HFFc6 (cell line): ENCODE measurements around the gene ATP2B1. TPM values are rescaled to one million over a fixed set of nuclear protein-coding genes. Genes with fewer than 3 reads are reported as not detected.
A peak's percentile ranks its signal among the peaks of the same experiment; 100 is the strongest.

ENCODE experiments used
- DNase-seq: peaks from one replicate; pipeline ENCODE4 v3.0.0-alpha.2; 2018
- H3K27ac Mint-ChIP-seq: 2 replicates; pipeline ENCODE4 v1.8.0; 2020; ENCODE audit warnings: mild to moderate bottlenecking, mixed read lengths
- H3K27me3 Mint-ChIP-seq: 2 replicates; pipeline ENCODE4 v1.8.0; 2021; ENCODE audit warnings: mild to moderate bottlenecking, moderate library complexity, mixed read lengths; ENCODE audit not compliant: insufficient read depth
- H3K36me3 Mint-ChIP-seq: 2 replicates; pipeline ENCODE4 v1.8.0; 2021; ENCODE audit warnings: low read depth, mixed read lengths
- H3K4me1 Mint-ChIP-seq: 2 replicates; pipeline ENCODE4 v1.8.0; 2020; ENCODE audit warnings: low read depth, mixed read lengths
- H3K4me3 Mint-ChIP-seq: 2 replicates; pipeline ENCODE4 v1.8.0; 2020; ENCODE audit warnings: mild to moderate bottlenecking, moderate library complexity, mixed read lengths
- H3K9me3 Mint-ChIP-seq: 2 replicates; pipeline ENCODE4 v1.8.0; 2020; ENCODE audit warnings: mild to moderate bottlenecking, mixed read lengths
- CTCF ChIP-seq: fragments of 200-600 bp; sonication (generic); IDR thresholded peaks from 2 replicates; pipeline ENCODE4 v1.5.0; 2021; ENCODE audit warnings: antibody characterized with exemption, mild to moderate bottlenecking
- total RNA-seq, 6 experiments: library from RNA; stranded (reverse); fragmentation: NEBNext Ultra II Directional; extraction: Animal tissue kit (Norgen Biotek cat#: 25700); gene quantifications; 2 replicates in 1 of 6; 3 replicates in 5 of 6; pipeline ENCODE4 v1.2.3, GENCODE V29; 2021

The ATP2B1 gene
- total RNA-seq, 6 experiments from 2014 or later: 45.3 to 67.6 (median 53.4) TPM

- no peaks in the 10 kb centered on the region for H3K9me3 Mint-ChIP-seq
- peak; percentile 65 for DNase-seq
- H3K27me3 Mint-ChIP-seq: no peaks in the 10 kb centered on the region
- H3K36me3 Mint-ChIP-seq: no peaks in the 10 kb centered on the region
- TF ChIP-seq CTCF: peak; percentile 94
- no peak overlapping the region for H3K27ac Mint-ChIP-seq
- H3K4me3 Mint-ChIP-seq: no peak overlapping the region
- peaks cover 33% of the 10 kb centered on the region for H3K4me1 Mint-ChIP-seq
Observed at GRCh38 chr12:89542912-89543592, 165.6 kb downstream of the ATP2B1 start.

GRCh38 chr12:89542236-89542635 is 166.4 kb downstream of the ATP2B1 start:
- no peak for DNase-seq
- Mint-ChIP-seq H3K36me3 (no peaks in the 10 kb centered on the region), H3K4me3 (no peak overlapping the region), H3K27me3 (no peaks in the 10 kb centered on the region), H3K9me3 (no peaks in the 10 kb centered on the region), H3K27ac (no peak overlapping the region), H3K4me1 (peaks cover 33% of the 10 kb centered on the region)
- no peak for TF ChIP-seq CTCF

- DNase-seq: no peak
- H3K9me3 Mint-ChIP-seq: no peaks in the 10 kb centered on the region
- TF ChIP-seq CTCF: no peak
- no peak overlapping the region for H3K4me3 Mint-ChIP-seq
- no peaks in the 10 kb centered on the region for H3K36me3 Mint-ChIP-seq
- no peak overlapping the region for H3K27ac Mint-ChIP-seq
- peaks cover 33% of the 10 kb centered on the region for H3K4me1 Mint-ChIP-seq
- H3K27me3 Mint-ChIP-seq: no peaks in the 10 kb centered on the region
Observed at GRCh38 chr12:89540586-89540985, 168.1 kb downstream of the ATP2B1 start.

- Mint-ChIP-seq H3K27ac (no peak overlapping the region), H3K4me3 (no peak overlapping the region)
Observed at GRCh38 chr12:89539426-89540223, 169.0 kb downstream of the ATP2B1 start.

GRCh38 chr12:89538897-89539296 is 169.7 kb downstream of the ATP2B1 start:
- no peaks in the 10 kb centered on the region for H3K27me3 Mint-ChIP-seq
- H3K36me3 Mint-ChIP-seq: no peaks in the 10 kb centered on the region
- no peak overlapping the region for H3K4me3 Mint-ChIP-seq
- DNase-seq: no peak
- no peak overlapping the region for H3K27ac Mint-ChIP-seq
- H3K9me3 Mint-ChIP-seq: no peaks in the 10 kb centered on the region
- TF ChIP-seq CTCF: no peak
- peaks cover 22% of the 10 kb centered on the region for H3K4me1 Mint-ChIP-seq

More at GRCh38 chr12:89539426-89540223, 169.0 kb downstream of the ATP2B1 start:
- TF ChIP-seq CTCF: no peak
- H3K36me3 Mint-ChIP-seq: no peaks in the 10 kb centered on the region
- no peak for DNase-seq
- H3K9me3 Mint-ChIP-seq: no peaks in the 10 kb centered on the region
- peaks cover 29% of the 10 kb centered on the region for H3K4me1 Mint-ChIP-seq
- no peaks in the 10 kb centered on the region for H3K27me3 Mint-ChIP-seq

Other genes with a start within 250 kb of the ATP2B1 start
- gene GALNT4, start 184.0 kb downstream of the ATP2B1 start, total RNA-seq: 1 to 10 TPM; 6.9 to 8.1 (median 7.4) TPM
- gene POC1B, start 182.8 kb downstream of the ATP2B1 start, total RNA-seq: 10 to 100 TPM; 10.4 to 12.6 (median 11.1) TPM